Choroid plexus epithelial cell (primary cell): ENCODE results near the gene SKP2.
"Not testable (repeated sequence)": the region's sequence is repeated elsewhere in the genome, so short reads cannot be mapped to it uniquely, and the experiment has no call there.

ENCODE experiments used
- DNase-seq: peaks from one replicate; pipeline ENCODE4 v3.0.0-alpha.2; 2010; ENCODE audit warnings: low read depth
- H3K4me3 ChIP-seq: 2 replicates; pipeline ENCODE4 v1.5.1; 2011; ENCODE audit warnings: low read depth, mild to moderate bottlenecking, control low read depth, low read length, moderate library complexity
- CTCF ChIP-seq: conservative IDR thresholded peaks from 2 replicates; pipeline ENCODE4 v1.5.1; 2011; ENCODE audit warnings: low read depth, mild to moderate bottlenecking, control low read depth, inconsistent platforms, low read length, moderate library complexity

The SKP2 gene

DNA sequence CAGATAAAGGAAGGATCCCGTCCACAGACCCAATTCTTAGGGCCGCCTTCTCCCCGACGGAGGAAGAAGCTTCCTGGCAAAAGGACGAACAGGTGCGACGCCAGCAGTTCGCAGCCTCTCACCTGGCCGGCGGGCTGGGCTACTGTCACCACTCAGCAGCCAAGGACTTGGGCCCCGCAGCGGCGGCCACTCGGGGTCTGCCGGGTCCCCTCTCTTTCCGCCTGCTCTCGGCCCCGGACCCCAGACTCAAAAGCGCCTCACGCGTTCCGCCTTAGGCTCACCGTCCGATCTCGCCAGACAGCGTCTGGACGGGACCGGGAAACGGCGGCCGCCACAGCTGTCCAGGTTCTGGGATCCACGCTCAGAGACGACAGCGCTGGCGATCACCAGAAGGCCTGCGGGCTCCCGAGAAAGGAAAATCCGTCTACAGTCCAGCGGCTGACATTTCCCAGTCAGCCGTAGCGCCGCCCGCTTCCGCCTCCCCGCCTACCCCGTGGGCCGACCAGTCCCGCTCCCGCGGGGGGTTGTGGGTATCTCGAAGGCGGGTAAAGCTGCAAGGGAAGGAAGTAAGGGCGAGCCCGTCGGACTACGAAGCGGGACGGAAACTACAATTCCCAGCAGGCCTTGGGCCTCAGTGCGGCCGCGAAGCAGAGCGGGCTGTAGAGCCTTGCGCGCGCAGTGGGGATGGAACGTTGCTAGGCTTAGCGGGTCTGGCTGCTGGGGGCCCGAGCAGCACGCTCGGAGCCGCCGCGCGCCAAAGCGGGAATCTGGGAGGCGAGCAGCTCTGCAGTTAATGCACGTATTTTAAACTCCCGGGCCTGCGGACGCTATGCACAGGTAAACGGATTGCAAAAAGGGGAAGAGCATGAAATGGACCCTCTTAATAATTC is at the start of gene SKP2, which contains the start of gene LMBRD2:
SKP2 (plus strand) TSS at position 678 of the 890 bp plus-strand sequence; CDS start at position 830, 152 bp downstream.
LMBRD2 (minus strand) TSS at position 454 of the 890 bp plus-strand sequence. CDS start 8,538 bp downstream, outside the sequence.
- H3K4me3 ChIP-seq, result peak within 1 kb of the TSS; percentile 75
- peak; percentile 99 for DNase-seq
- no peak for TF ChIP-seq CTCF

DNA sequence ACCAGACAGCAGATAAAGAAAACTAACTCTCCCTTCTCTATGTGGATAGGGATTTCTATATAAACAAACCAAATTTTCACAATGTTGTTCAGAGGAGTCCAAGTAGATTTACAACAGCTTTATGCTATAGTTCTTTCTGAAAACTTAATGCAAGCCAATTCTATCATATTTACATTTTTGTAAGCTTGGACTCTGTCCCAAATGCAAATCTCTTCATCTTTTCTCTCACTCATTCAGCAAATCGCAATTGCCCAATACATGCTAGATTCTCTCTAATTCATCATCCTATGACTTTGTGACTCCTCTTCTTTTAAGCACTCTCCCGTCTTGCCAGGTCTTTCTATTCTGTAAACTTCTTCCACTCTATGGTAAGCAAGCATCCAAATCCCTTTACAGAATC is 46.1 kb upstream of the SKP2 start:
- TF ChIP-seq CTCF, result no peak
- H3K4me3 ChIP-seq, result no peak overlapping the region
- no peak for DNase-seq

GRCh38 chr5:36108758-36109460 is 43.0 kb upstream of the SKP2 start:
- no peak for DNase-seq

GRCh38 chr5:36111238-36111637 is 40.7 kb upstream of the SKP2 start:
- no peak for TF ChIP-seq CTCF
- no peak overlapping the region for H3K4me3 ChIP-seq
- DNase-seq, result no peak

More at GRCh38 chr5:36108758-36109460, 43.0 kb upstream of the SKP2 start:
- no peak for TF ChIP-seq CTCF
- H3K4me3 ChIP-seq, result no peak overlapping the region

- H3K4me3 ChIP-seq, result no peak overlapping the region
- no peak for TF ChIP-seq CTCF
- no peak for DNase-seq
Observed at GRCh38 chr5:36125868-36126267, 26.0 kb upstream of the SKP2 start.

GRCh38 chr5:36128795-36129194 is 23.1 kb upstream of the SKP2 start:
- H3K4me3 ChIP-seq, result no peak overlapping the region
- TF ChIP-seq CTCF, result no peak
- no peak for DNase-seq

DNA sequence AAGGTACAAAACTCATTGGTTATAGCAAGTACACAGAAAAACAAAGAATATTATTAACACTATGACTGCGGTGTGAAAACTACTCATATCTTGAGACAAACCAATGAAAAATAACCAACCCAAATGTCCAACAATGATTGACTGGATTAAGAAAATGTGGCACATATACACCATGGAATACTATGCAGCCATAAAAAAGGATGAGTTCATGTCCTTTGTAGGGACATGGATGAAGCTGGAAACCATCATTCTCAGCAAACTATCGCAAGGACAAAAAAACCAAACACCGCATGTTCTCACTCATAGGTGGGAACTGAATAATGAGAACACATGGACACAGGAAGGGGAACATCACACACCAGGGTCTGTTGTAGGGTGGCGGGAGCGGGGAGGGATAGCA is 22.2 kb upstream of the SKP2 start:
- not testable (repeated sequence) for H3K4me3 ChIP-seq, DNase-seq

DNA sequence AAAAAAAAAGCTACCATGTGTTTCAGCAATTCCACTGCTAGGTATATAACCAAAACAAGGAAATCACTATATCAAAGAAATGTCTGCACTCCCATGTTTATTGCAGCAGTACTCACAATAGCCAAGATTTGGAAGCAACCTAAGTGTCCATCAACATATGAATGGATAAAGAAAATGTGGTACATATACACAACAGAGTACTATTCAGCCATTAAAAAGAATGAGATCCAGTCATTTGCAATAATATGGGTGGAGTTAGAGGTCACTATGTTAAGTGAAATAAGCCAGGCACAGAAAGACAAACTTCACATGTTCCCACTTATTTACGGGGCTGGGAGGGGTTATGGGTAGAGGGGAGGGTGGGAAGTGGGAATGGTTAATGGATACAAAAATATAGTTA is 18.9 kb upstream of the SKP2 start:
- not testable (repeated sequence) for H3K4me3 ChIP-seq, DNase-seq
